ENCODE data around the gene APLP2.

DNA sequence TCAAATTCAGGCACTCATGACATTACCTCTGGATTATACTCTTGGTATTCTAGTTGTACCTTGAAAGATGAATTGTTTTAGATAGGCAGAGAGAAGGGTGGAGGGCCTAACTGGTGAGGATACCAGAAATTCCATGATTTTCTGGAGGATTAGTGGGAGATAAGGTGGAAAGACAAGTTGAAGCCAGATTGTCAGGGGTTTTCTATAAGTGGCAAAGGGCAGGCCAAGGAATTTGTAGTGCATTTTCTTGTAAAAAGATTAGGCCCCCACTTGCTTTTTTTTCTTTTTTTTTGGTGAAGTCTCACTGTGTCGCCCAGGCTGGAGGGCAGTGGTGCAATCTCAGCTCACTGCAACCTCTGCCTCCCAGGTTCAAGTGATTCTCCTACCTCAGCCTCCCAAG, 38.6 kb upstream of the APLP2 start:
- TF ChIP-seq, protein P1, sequence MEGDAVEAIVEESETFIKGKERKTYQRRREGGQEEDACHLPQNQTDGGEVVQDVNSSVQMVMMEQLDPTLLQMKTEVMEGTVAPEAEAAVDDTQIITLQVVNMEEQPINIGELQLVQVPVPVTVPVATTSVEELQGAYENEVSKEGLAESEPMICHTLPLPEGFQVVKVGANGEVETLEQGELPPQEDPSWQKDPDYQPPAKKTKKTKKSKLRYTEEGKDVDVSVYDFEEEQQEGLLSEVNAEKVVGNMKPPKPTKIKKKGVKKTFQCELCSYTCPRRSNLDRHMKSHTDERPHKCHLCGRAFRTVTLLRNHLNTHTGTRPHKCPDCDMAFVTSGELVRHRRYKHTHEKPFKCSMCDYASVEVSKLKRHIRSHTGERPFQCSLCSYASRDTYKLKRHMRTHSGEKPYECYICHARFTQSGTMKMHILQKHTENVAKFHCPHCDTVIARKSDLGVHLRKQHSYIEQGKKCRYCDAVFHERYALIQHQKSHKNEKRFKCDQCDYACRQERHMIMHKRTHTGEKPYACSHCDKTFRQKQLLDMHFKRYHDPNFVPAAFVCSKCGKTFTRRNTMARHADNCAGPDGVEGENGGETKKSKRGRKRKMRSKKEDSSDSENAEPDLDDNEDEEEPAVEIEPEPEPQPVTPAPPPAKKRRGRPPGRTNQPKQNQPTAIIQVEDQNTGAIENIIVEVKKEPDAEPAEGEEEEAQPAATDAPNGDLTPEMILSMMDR (IDR thresholded peaks at IDR 0.05), result no peak
- TF ChIP-seq EP300 (IDR thresholded peaks at IDR 0.05), result no peak
- TF ChIP-seq POLR2A (IDR thresholded peaks at IDR 0.05), result no peak
- TF ChIP-seq POLR2AphosphoS5 (IDR thresholded peaks at IDR 0.05), result no peak
